AG04449 (cell line): Measurements from ENCODE around the gene APLP2.
"Not testable (repeated sequence)": the region's sequence is repeated elsewhere in the genome, so short reads cannot be mapped to it uniquely, and the experiment has no call there.

Experiments used
- CTCF ChIA-PET: fragments of 350-600 bp; formaldehyde crosslinking; extraction: SDS; loops from one replicate; lab custom pipeline; 2021; ENCODE audit warnings: antibody characterized with exemption; lab: Yijun Ruan, JAX
- POLR2A ChIA-PET: fragments of 400-600, 350-600 bp; formaldehyde crosslinking; extraction: SDS; loops from one replicate; lab custom pipeline; 2020; ENCODE audit warnings: antibody characterized with exemption, inconsistent platforms; lab: Yijun Ruan, JAX
- DNase-seq: peaks from one replicate; pipeline ENCODE4 v3.0.0-alpha.2; 2010; ENCODE audit warnings: low read depth, low spot score
- H3K4me3 ChIP-seq: 2 replicates; pipeline ENCODE4 v1.5.1; 2011; ENCODE audit warnings: low read depth, mild to moderate bottlenecking, control low read depth, low read length
- TF ChIP-seq, protein P1 (sequence below): IDR thresholded peaks from one replicate; pipeline ENCODE4 v1.5.1; 2011; ENCODE audit warnings: mild to moderate bottlenecking, moderate library complexity, low read length, control low read depth, inconsistent platforms; ENCODE audit not compliant: insufficient read depth; ENCODE audit errors: missing control alignments

APLP2 gene

DNA sequence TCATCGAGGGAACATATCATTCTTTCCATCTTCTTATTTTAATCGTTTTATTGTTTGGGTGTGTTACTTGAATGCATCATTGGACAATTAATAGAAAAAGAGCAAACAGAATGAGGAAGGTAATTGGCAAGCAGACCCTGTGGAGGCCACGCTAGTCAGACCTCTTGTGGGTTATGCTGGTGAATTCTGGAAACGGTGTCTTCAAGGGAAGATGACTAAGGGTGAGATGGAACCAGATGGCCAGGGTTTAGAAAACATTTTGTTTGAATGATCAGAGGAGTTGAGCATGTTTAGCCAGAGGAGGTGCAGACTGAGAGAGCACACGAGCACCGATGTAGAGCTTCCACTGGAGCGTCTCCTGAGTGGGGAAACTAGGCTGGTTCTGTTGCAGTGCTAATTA is 98.4 kb downstream of the APLP2 start:
- H3K4me3 ChIP-seq: no peak overlapping the region
- ChIA-PET POLR2A (no interaction called here), CTCF (no interaction called here)
- DNase-seq: no peak
- TF ChIP-seq, protein P1, sequence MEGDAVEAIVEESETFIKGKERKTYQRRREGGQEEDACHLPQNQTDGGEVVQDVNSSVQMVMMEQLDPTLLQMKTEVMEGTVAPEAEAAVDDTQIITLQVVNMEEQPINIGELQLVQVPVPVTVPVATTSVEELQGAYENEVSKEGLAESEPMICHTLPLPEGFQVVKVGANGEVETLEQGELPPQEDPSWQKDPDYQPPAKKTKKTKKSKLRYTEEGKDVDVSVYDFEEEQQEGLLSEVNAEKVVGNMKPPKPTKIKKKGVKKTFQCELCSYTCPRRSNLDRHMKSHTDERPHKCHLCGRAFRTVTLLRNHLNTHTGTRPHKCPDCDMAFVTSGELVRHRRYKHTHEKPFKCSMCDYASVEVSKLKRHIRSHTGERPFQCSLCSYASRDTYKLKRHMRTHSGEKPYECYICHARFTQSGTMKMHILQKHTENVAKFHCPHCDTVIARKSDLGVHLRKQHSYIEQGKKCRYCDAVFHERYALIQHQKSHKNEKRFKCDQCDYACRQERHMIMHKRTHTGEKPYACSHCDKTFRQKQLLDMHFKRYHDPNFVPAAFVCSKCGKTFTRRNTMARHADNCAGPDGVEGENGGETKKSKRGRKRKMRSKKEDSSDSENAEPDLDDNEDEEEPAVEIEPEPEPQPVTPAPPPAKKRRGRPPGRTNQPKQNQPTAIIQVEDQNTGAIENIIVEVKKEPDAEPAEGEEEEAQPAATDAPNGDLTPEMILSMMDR: no peak

DNA sequence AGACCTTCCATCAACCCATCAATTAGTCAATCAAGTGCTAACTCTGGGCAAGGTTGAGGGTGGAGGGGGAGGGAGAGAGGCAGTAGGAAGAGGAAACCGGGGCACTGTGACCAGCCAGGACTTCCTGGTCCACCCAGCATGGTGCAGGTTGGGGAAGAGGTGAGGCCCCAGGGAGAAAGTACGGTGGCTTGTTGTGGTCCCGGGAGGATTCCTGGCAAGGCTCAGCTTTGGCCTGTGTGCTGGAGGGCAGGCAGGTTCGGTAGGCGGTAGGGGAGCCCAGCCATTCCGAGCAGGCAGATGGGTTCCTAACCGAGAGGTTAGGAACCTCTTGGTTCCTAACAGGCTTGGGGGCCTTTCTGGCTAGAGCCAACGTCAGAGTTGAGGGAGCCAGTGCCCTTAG is 100.7 kb downstream of the APLP2 start:
- DNase-seq: no peak
- H3K4me3 ChIP-seq: no peak overlapping the region
- ChIA-PET POLR2A (no interaction called here), CTCF (no interaction called here)
- TF ChIP-seq, protein P1: no peak

DNA sequence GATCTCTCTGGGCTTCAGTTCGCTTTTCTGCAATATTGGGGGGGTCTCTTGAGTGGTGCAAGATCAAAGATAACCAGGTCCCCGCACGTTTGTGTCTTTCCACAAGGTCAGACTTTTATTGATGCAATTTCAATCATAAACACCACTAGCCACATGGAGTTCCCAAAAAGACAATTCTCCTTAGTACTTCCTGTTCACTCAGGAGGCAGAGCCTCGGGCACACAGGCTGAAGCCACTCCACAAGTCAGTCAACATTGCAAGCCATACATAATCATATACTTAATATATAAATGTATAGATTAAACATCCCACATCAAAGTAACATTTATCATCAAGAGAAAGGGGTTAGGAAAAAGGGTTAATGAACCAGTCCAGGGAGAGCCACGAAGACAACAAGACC is 101.8 kb downstream of the APLP2 start:
- no peak for DNase-seq
- TF ChIP-seq, protein P1: no peak
- ChIA-PET POLR2A (no interaction called here), CTCF (no interaction called here)
- H3K4me3 ChIP-seq: no peak overlapping the region

DNA sequence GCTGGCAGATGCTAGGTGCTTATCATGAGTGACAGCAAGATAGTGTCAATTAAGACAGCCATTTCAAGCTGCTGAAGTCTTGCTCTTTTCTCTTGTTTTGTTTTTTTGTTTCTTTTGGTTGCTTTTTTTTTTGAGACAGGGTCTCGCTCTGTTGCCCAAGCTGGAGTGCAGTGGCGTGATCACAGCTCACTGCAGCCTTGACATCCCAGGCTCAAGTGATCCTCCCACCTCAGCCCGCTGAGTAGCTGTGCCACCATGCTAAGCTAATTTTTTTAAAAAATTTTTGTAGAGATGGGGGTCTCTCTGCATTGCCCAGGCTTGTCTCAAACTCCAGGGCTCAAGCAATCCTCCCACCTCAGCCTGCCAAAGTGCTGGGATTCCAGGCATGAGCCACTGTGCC is 102.3 kb downstream of the APLP2 start:
- CTCF ChIA-PET, H3K4me3 ChIP-seq, DNase-seq, POLR2A ChIA-PET: not testable (repeated sequence)

DNA sequence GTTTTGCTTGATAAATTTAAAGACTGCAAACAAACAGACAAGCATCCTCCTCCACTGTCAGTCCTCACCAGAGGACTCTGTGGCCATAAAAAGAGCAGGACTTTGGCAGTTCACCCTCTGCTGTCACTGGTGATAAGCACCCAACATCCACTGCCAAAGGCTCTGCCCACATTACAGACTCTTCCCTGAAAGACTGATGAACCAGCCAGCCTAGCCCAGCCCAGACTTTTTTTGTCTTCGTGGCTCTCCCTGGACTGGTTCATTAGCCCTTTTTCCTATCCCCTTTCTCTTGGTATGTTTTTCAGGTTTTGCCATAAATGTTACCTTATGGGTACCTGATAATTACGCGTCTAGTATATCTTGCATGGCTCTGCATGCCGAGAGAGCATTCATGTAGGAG is 104.9 kb downstream of the APLP2 start:
- ChIA-PET POLR2A (no interaction called here), CTCF (no interaction called here)
- DNase-seq: no peak
- TF ChIP-seq, protein P1: no peak
- no peak overlapping the region for H3K4me3 ChIP-seq

DNA sequence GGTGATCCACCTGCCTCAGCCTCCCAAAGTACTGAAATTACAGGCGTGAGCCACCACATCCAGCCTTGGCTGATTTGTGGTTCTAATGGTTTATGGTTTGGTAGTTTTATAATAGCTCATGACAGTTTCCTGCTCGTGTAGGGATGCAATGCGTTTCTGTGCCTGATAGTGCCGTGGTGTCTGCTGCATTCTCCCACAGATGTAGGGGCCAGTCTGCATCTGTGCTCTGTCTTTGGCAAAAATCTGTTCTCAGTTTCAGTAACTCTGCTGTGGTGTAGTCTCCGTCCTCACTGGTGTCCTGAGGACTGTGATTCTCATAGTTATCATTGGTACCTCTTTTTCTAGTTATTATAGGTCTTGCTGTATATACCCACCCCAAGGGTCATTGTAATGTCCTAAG is 106.2 kb downstream of the APLP2 start:
- DNase-seq: no peak
- CTCF ChIA-PET: no interaction called here

DNA sequence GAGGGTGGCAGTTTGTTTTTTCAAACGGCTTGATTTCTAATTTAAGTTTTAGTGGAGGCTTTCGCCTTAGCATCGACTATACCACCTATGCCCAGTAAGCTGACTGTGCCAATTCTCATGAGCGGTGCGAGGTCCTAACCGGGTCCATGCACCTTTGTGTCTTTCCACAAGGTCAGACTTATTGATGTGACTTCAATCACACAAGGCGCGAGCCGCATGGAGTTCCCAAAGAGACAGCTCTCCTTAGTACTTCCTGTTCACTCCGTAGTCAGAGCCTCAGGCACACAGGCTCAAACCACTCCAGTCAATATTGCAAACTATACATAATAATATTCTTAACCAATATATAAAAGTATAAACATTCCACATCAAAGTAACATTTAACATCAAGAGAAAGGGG is 108.1 kb downstream of the APLP2 start:
- POLR2A ChIA-PET: no interaction called here
- TF ChIP-seq, protein P1: no peak
- CTCF ChIA-PET: no interaction called here
- H3K4me3 ChIP-seq: no peak overlapping the region
- no peak for DNase-seq

More for the DNA sequence above, 106.2 kb downstream of the APLP2 start:
- no peak overlapping the region for H3K4me3 ChIP-seq
- TF ChIP-seq, protein P1: no peak
- POLR2A ChIA-PET: no interaction called here
